Gastrocnemius medialis (tissue), 4 donors: ENCODE measurements around the gene GYS2. TPM values are rescaled to one million over a fixed set of nuclear protein-coding genes. Genes with fewer than 3 reads are reported as not detected.

ENCODE experiments used
- ATAC-seq, 2 donors: fragments of 150-250 bp; one replicate each; pipeline ENCODE4 v1.9.1; 2016
- DNase-seq, 2 donors: peaks; one replicate each; pipeline ENCODE4 v3.0.0-alpha.2; 2019
- H3K27ac ChIP-seq, 4 donors: fragments of 200-600 bp; sonication (generic); 1 replicate in 1 of 4; 2 replicates in 3 of 4; pipeline ENCODE4 v1.5.1; 2016 to 2018; ENCODE audit warnings: mild to moderate bottlenecking in 2 of 4, moderate library complexity in 1 of 4
- H3K27me3 ChIP-seq, 3 donors: fragments of 200-600 bp; sonication (generic) in 2 of 3; 1 replicate in 1 of 3; 2 replicates in 2 of 3; pipeline versions ENCODE4 v1.5.1 to v1.6.0; 2016 to 2019; ENCODE audit warnings: mild to moderate bottlenecking in 1 of 3, moderate library complexity in 1 of 3
- H3K36me3 ChIP-seq, 2 donors: fragments of 200-600 bp; sonication (generic) in 1 of 2; one replicate each; pipeline ENCODE4 v1.5.1; 2017 to 2018
- H3K4me1 ChIP-seq, 2 donors: fragments of 200-600 bp; sonication (generic) in 1 of 2; one replicate each; pipeline ENCODE4 v1.5.1; 2016 to 2017; ENCODE audit warnings: mild to moderate bottlenecking in 2 of 2
- H3K4me3 ChIP-seq, 4 donors: fragments of 200-600 bp; sonication (generic) in 3 of 4; 1 replicate in 1 of 4; 2 replicates in 3 of 4; pipeline ENCODE4 v1.5.1; 2016 to 2019; ENCODE audit warnings: mild to moderate bottlenecking in 2 of 4
- H3K9me3 ChIP-seq, 3 donors: fragments of 200-600 bp; sonication (generic) in 2 of 3; 1 replicate in 1 of 3; 2 replicates in 2 of 3; pipeline ENCODE4 v1.5.1; 2016 to 2019
- CTCF ChIP-seq, 5 experiments: fragments of 450-650 bp in 3 of 5; fragments of 200-600 bp in 2 of 5; sonication (generic) in 2 of 5; IDR thresholded peaks in 4 of 5; conservative IDR thresholded peaks in 1 of 5; 1 replicate in 4 of 5; 2 replicates in 1 of 5; pipeline ENCODE4 v1.5.1; 2016 to 2019; ENCODE audit warnings: antibody characterized with exemption in 5 of 5, mild to moderate bottlenecking in 3 of 5, moderate library complexity in 3 of 5
- POLR2A ChIP-seq, 2 donors: fragments of 450-650 bp; IDR thresholded peaks; one replicate each; pipeline ENCODE4 v1.6.1; 2017; ENCODE audit warnings: antibody characterized with exemption in 2 of 2, mild to moderate bottlenecking in 2 of 2, moderate library complexity in 2 of 2
- in situ Hi-C, 4 donors: fragments of 200-750 bp; cut with MboI; loops; one replicate each; pipeline versions ENCODE4 v1.15.0 to v1.8.0; 2017; ENCODE audit warnings: low sequenced_read_pairs in 4 of 4
- intact Hi-C: fragments of 100-400 bp; cut with DNase I; formaldehyde crosslinking; loops from one replicate; pipeline ENCODE4 v1.15.1; 2023; ENCODE audit warnings: low total_unique reads
- total RNA-seq, 4 donors: library from RNA; depleted of rRNA; stranded (reverse); fragments of >200 nt; gene quantifications; one replicate each; pipeline versions ENCODE4 v1.1.0 to v1.2.3, GENCODE V29; 2016

GYS2 gene
- total RNA-seq, 4 donors from 2014 or later: 0.11 TPM; not detected in 3

DNA sequence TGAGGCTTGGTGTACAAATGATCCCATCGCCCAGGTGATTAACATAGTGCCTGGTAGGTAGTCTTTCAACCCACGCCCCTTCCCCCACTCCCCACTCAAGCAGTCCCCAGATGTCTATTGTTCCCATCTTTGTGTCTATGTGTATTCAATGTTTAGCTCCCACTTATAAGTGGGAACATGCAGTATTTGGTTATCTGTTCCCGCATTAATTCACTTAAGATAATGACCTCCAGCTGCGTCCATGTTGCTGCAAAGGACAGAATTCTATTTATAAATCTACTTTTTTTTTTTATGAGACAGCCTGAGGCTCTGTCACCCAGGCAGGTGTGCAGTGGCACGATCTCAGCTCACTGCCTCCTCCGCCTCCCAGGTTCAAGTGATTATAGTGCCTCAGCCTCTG is 62.9 kb downstream of the GYS2 start:
- in situ Hi-C loops: no loop called here
- no peaks in the 10 kb centered on the region for H3K27me3 ChIP-seq
- ATAC-seq: no peak
- no peak overlapping the region for H3K4me3 ChIP-seq
- DNase-seq: no peak
- no peaks in the 10 kb centered on the region for H3K36me3 ChIP-seq
- intact Hi-C loops: no loop called here
- no peaks in the 10 kb centered on the region for H3K4me1 ChIP-seq
- TF ChIP-seq CTCF (IDR thresholded peaks at IDR 0.05 in 4 of 5, conservative IDR thresholded peaks at IDR 0.05 in 1 of 5) (no peak), POLR2A (IDR thresholded peaks at IDR 0.05) (no peak)
- H3K9me3 ChIP-seq: no peaks in the 10 kb centered on the region
- H3K27ac ChIP-seq: no peak overlapping the region

DNA sequence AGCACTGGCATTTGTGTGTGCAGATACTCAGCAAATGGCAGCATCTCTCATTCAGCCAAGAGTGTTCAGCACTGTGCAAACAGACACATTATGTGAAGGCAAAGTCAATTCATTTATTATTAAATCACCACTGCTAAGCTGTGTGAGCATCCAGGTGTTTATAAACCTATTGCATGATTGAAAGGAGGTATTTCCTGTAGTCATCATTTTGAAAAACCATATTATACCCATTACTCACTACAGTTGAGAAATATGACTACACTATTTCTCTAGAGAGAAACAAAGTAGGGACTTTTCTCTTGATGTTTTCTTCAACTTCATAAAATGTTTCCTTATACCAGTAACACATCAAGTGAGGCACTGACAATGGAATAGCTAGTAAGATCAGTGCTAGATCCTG is 64.8 kb downstream of the GYS2 start:
- H3K27ac ChIP-seq: no peak overlapping the region
- DNase-seq (no peak), ATAC-seq (no peak)
- no peaks in the 10 kb centered on the region for H3K4me1 ChIP-seq
- no peaks in the 10 kb centered on the region for H3K36me3 ChIP-seq
- H3K9me3 ChIP-seq: no peaks in the 10 kb centered on the region
- no peak for TF ChIP-seq CTCF (IDR thresholded peaks at IDR 0.05 in 4 of 5, conservative IDR thresholded peaks at IDR 0.05 in 1 of 5)
- H3K27me3 ChIP-seq: no peaks in the 10 kb centered on the region
- no peak overlapping the region for H3K4me3 ChIP-seq
- intact Hi-C loops: no loop called here
- in situ Hi-C loops: no loop called here

DNA sequence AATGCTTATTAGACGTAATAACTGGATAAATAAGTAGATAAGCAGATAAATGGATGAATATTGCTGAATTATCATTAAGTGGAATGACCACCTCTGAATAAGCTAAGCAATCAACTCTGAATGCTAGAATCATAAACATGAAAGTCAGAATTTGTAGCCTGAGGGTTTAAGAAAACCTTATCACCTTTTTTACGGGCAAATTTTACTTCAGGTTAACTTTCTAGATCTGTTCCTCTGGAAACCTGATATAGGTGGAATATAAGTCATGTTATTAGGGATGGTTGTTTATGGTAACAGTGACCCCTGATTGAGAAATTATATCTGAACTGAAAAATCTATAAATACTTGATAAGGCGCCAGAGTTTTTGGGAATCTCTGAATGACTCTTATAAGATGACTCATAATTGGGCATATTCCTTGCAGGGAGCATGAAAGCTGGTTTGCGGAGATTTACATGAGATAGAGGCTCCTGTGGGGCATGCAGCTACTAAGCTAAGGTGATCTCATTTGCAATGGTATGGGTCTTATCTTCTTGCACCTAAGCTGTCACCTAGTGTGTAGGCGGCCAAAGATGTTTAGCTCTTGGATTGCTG is 66.5 kb downstream of the GYS2 start:
- DNase-seq: no peak
- ATAC-seq: no peak
- no peak for TF ChIP-seq CTCF (IDR thresholded peaks at IDR 0.05 in 4 of 5, conservative IDR thresholded peaks at IDR 0.05 in 1 of 5)
- no peak for TF ChIP-seq POLR2A (IDR thresholded peaks at IDR 0.05)
- H3K4me3 ChIP-seq: no peak overlapping the region
- H3K9me3 ChIP-seq: no peaks in the 10 kb centered on the region
- no peaks in the 10 kb centered on the region for H3K36me3 ChIP-seq
- H3K27me3 ChIP-seq: no peaks in the 10 kb centered on the region
- H3K4me1 ChIP-seq: no peaks in the 10 kb centered on the region
- intact Hi-C loops: no loop called here
- no peak overlapping the region for H3K27ac ChIP-seq
- in situ Hi-C loops: no loop called here

GRCh38 chr12:21529456-21529855 is 75.2 kb downstream of the GYS2 start:
- H3K36me3 ChIP-seq: no peaks in the 10 kb centered on the region
- TF ChIP-seq CTCF (IDR thresholded peaks at IDR 0.05 in 4 of 5, conservative IDR thresholded peaks at IDR 0.05 in 1 of 5): no peak
- TF ChIP-seq POLR2A (IDR thresholded peaks at IDR 0.05): no peak
- ATAC-seq (no peak), DNase-seq (no peak)
- in situ Hi-C loops: no loop called here
- no peaks in the 10 kb centered on the region for H3K27me3 ChIP-seq
- no peaks in the 10 kb centered on the region for H3K9me3 ChIP-seq
- H3K27ac ChIP-seq: peak overlapping the region in 2 of 4 donors; percentile 23 to 61
- no peak overlapping the region for H3K4me3 ChIP-seq
- peaks cover 14 to 21% of the 10 kb centered on the region in 2 donors for H3K4me1 ChIP-seq
- intact Hi-C loops: loop anchor here (10.0 kb wide), 1 partner anchor 125 kb away; the partner anchor contains the start of gene LDHB

GRCh38 chr12:21528953-21529352 is 75.7 kb downstream of the GYS2 start:
- Histone ChIP-seq H3K36me3 (no peaks in the 10 kb centered on the region), H3K4me1 (peaks cover 14 to 21% of the 10 kb centered on the region in 2 donors), H3K27ac (peak overlapping the region in 2 of 4 donors; percentile 23 to 61), H3K9me3 (no peaks in the 10 kb centered on the region), H3K27me3 (no peaks in the 10 kb centered on the region), H3K4me3 (no peak overlapping the region)
- ATAC-seq (peak in 1 of 2 donors; percentile 34), DNase-seq (no peak)
- in situ Hi-C loops (no loop called here), intact Hi-C loops (loop anchor here (10.0 kb wide), 1 partner anchor 126 kb away; the partner anchor contains the start of gene LDHB)
- no peak for TF ChIP-seq CTCF (IDR thresholded peaks at IDR 0.05 in 4 of 5, conservative IDR thresholded peaks at IDR 0.05 in 1 of 5)
- no peak for TF ChIP-seq POLR2A (IDR thresholded peaks at IDR 0.05)
